G401 (cell line): Measurements from ENCODE around the gene ST14. TPM values are rescaled to one million over a fixed set of nuclear protein-coding genes. Genes with fewer than 3 reads are reported as not detected.
"Not testable (repeated sequence)": the region's sequence is repeated elsewhere in the genome, so short reads cannot be mapped to it uniquely, and the experiment has no call there.

Experiments
- DNase-seq: peaks from one replicate; pipeline ENCODE4 v3.0.0-alpha.2; 2015; ENCODE audit warnings: low spot score
- in situ Hi-C: cut with HindIII; loops from 2 replicates; pipeline ENCODE4 v1.10.0; 2016; ENCODE audit warnings: low sequenced_read_pairs, mixed read lengths
- total RNA-seq: library from RNA; depleted of rRNA; stranded (reverse); fragments of >200 nt; shearing (Covaris generic); gene quantifications from 2 replicates; pipeline ENCODE4 v1.2.3, GENCODE V29; 2014; rRNA removed

ST14 gene
- total RNA-seq, 1 experiment from 2014 or later = not detected

GRCh38 chr11:130246270-130246669 lies 86.7 kb downstream of the ST14 start:
- in situ Hi-C loops = no loop called here

GRCh38 chr11:130246738-130247137 lies 87.2 kb downstream of the ST14 start:
- in situ Hi-C loops = no loop called here

More at GRCh38 chr11:130246270-130246669, 86.7 kb downstream of the ST14 start:
- DNase-seq = no peak

GRCh38 chr11:130247319-130247718 lies 87.7 kb downstream of the ST14 start:
- in situ Hi-C loops = no loop called here

More at GRCh38 chr11:130246738-130247137, 87.2 kb downstream of the ST14 start:
- no peak for DNase-seq

GRCh38 chr11:130249371-130249770 lies 89.8 kb downstream of the ST14 start:
- DNase-seq = no peak
- in situ Hi-C loops = no loop called here

More at GRCh38 chr11:130247319-130247718, 87.7 kb downstream of the ST14 start:
- peak; percentile 34 for DNase-seq

- DNase-seq = not testable (repeated sequence)
Measured at GRCh38 chr11:130249929-130250328, 90.3 kb downstream of the ST14 start.

GRCh38 chr11:130251763-130252162 lies 92.2 kb downstream of the ST14 start:
- DNase-seq, in situ Hi-C loops: not testable (repeated sequence)

More at GRCh38 chr11:130249929-130250328, 90.3 kb downstream of the ST14 start:
- in situ Hi-C loops = not testable (repeated sequence)

Other genes starting within 250 kb of the ST14 start
- 3.0 and 5.6 TPM in 2 replicates for gene PRDM10, start 156.9 kb upstream of the ST14 start, total RNA-seq
- gene APLP2, start 89.9 kb upstream of the ST14 start, total RNA-seq = 217 and 237 TPM in 2 replicates
- gene ZBTB44, start 155.1 kb downstream of the ST14 start, total RNA-seq = 15.0 and 25.5 TPM in 2 replicates